ENCODE measurements around the gene NDUFV1. TPM values are rescaled to one million over a fixed set of nuclear protein-coding genes. Genes with fewer than 3 reads are reported as not detected.
"Not testable (repeated sequence)": the region's sequence is repeated elsewhere in the genome, so short reads cannot be mapped to it uniquely, and the experiment has no call there.

NDUFV1 gene
- total RNA-seq, 1 donor from 2014 or later, result 129 TPM

- DNase-seq, result no peak
Observed at GRCh38 chr11:67627812-67628624, 21.3 kb downstream of the NDUFV1 start.

GRCh38 chr11:67628710-67629385, 22.1 kb downstream of the NDUFV1 start:
- DNase-seq, result no peak

GRCh38 chr11:67629386-67630227, 22.9 kb downstream of the NDUFV1 start, which contains the start of gene NUDT8:
NUDT8 (minus strand) TSS chr11:67629937; CDS start chr11:67629911, 26 bp downstream.
- peak; percentile 82 for DNase-seq

GRCh38 chr11:67630228-67630942, 23.6 kb downstream of the NDUFV1 start:
- peak; percentile 97 for DNase-seq

- DNase-seq, result no peak
Observed at GRCh38 chr11:67630943-67631331, 24.2 kb downstream of the NDUFV1 start.

GRCh38 chr11:67631411-67631810, 24.7 kb downstream of the NDUFV1 start:
- no peak for DNase-seq

- DNase-seq, result no peak
Observed at GRCh38 chr11:67631853-67632174, 25.1 kb downstream of the NDUFV1 start.

- no peak for DNase-seq
Observed at GRCh38 chr11:67632175-67632981, 25.6 kb downstream of the NDUFV1 start.

- DNase-seq, result no peak
Observed at GRCh38 chr11:67632982-67633755, 26.4 kb downstream of the NDUFV1 start.

- no peak for DNase-seq
Observed at GRCh38 chr11:67633758-67634365, 27.1 kb downstream of the NDUFV1 start.

GRCh38 chr11:67634366-67635230, 27.9 kb downstream of the NDUFV1 start:
- DNase-seq, result no peak

- no peak for DNase-seq
Observed at GRCh38 chr11:67635231-67635521, 28.4 kb downstream of the NDUFV1 start.

- DNase-seq, result no peak
Observed at GRCh38 chr11:67636962-67637361, 30.2 kb downstream of the NDUFV1 start.

GRCh38 chr11:67637441-67637840, 30.7 kb downstream of the NDUFV1 start:
- DNase-seq, result not testable (repeated sequence)

- DNase-seq, result no peak
Observed at GRCh38 chr11:67638535-67639437, 32.0 kb downstream of the NDUFV1 start.

GRCh38 chr11:67639438-67639859, 32.7 kb downstream of the NDUFV1 start, which contains the start of gene TBX10:
TBX10 (minus strand) TSS chr11:67639763; CDS start chr11:67639472, 291 bp downstream.
- no peak for DNase-seq

- DNase-seq, result no peak
Observed at GRCh38 chr11:67640021-67640757, 33.5 kb downstream of the NDUFV1 start.
